K562 (cell line): ENCODE data around the gene TREH.

Experiments used
- CREM ChIP-seq: IDR thresholded peaks from 2 replicates; pipeline ENCODE4 v1.6.1; 2014; ENCODE audit warnings: antibody characterized with exemption, low read depth
- HNRNPH1 ChIP-seq: fragments of 200-400 bp; formaldehyde crosslinking; optimal IDR thresholded peaks from 2 replicates; pipeline ENCODE3; 2017; ENCODE audit warnings: low read depth, mild to moderate bottlenecking, low read length, moderate library complexity
- KDM1A ChIP-seq, 2 experiments: fragments of 450-650 bp; IDR thresholded peaks; 2 replicates each; pipeline ENCODE4 v1.6.1; 2016; ENCODE audit warnings: mild to moderate bottlenecking in 2 of 2
- NFXL1 ChIP-seq: fragments of 450-650 bp; formaldehyde crosslinking; IDR thresholded peaks from 2 replicates; pipeline ENCODE4 v1.4.0; 2021; ENCODE audit warnings: mild to moderate bottlenecking
- RBBP5 ChIP-seq: fragments of 200-600 bp; sonication (generic); IDR thresholded peaks from 2 replicates; pipeline ENCODE4 v1.6.1; 2012; ENCODE audit warnings: borderline replicate concordance, mild to moderate bottlenecking, low read length, control low read depth, inconsistent platforms; ENCODE audit not compliant: insufficient read depth, poor library complexity, severe bottlenecking
- RFX5 ChIP-seq: IDR thresholded peaks from 2 replicates; pipeline ENCODE4 v1.6.1; 2011; ENCODE audit warnings: low read depth, mild to moderate bottlenecking, improper control_type of control experiment, low read length
- SAFB ChIP-seq: fragments of 200-400 bp; formaldehyde crosslinking; IDR thresholded peaks from 2 replicates; pipeline ENCODE4 v1.6.1; 2017; ENCODE audit warnings: low read depth, low read length, borderline replicate concordance
- TF ChIP-seq, protein P1 (sequence below), 3 experiments: IDR thresholded peaks in 2 of 3; conservative IDR thresholded peaks in 1 of 3; 2 replicates each; pipeline ENCODE4 v1.5.1; 2011 to 2012; ENCODE audit warnings: low read length in 3 of 3, mild to moderate bottlenecking in 3 of 3, control low read depth in 2 of 3, improper control_type of control experiment in 1 of 3, inconsistent platforms in 1 of 3, low read depth in 1 of 3, mixed read lengths in 1 of 3, moderate library complexity in 1 of 3; ENCODE audit not compliant: insufficient read depth in 2 of 3
- TF ChIP-seq, protein P2 (sequence below), 2 experiments: IDR thresholded peaks; 2 replicates each; pipeline ENCODE4 v1.6.1; 2011; ENCODE audit warnings: borderline replicate concordance in 1 of 2, control low read depth in 1 of 2, low read depth in 1 of 2, low read length in 1 of 2, mild to moderate bottlenecking in 1 of 2, mixed read lengths in 1 of 2, moderate library complexity in 1 of 2; ENCODE audit not compliant: insufficient read depth in 1 of 2, insufficient read length in 1 of 2, poor library complexity in 1 of 2, severe bottlenecking in 1 of 2; ENCODE audit errors: extremely low read depth in 1 of 2
- TF ChIP-seq, protein P3 (sequence below), 2 experiments: fragments of 450-650 bp in 1 of 2; sonication (generic) in 1 of 2; formaldehyde crosslinking in 1 of 2; IDR thresholded peaks; 2 replicates each; pipeline versions ENCODE4 v1.7.1 to v1.9.0; 2016 to 2022; ENCODE audit warnings: inconsistent platforms in 1 of 2, mild to moderate bottlenecking in 1 of 2, missing genetic modification reagents in 1 of 2
- TF ChIP-seq, protein P4 (sequence below): sonication (generic); formaldehyde crosslinking; IDR thresholded peaks from 2 replicates; pipeline ENCODE4 v1.8.0; 2022; ENCODE audit warnings: mild to moderate bottlenecking, low read depth, missing genetic modification reagents
- TF ChIP-seq, protein P5 (sequence below): sonication (generic); formaldehyde crosslinking; IDR thresholded peaks from 2 replicates; pipeline ENCODE4 v1.8.1; 2022; ENCODE audit warnings: missing genetic modification reagents

DNA sequence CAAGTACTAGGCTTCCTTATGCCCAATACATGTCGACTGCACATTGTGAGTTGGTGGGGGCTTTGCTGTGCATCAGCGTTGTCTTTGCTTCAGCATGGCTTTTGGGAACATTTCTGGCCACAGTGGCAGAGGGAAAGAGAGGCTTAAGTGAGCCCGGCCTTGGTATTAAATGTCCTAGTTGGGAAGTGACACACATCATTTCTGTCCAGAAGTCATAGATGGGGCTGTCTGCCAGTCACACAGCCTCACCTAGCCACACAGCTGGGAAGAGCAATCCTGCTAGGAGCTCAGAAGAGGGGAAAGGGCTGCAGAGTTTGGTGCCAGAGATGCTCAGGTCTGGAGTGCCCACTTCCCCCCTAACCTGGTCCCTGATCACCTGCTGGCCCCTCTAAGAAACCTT, 27.6 kb downstream of the TREH start:
- TF ChIP-seq, protein P1, sequence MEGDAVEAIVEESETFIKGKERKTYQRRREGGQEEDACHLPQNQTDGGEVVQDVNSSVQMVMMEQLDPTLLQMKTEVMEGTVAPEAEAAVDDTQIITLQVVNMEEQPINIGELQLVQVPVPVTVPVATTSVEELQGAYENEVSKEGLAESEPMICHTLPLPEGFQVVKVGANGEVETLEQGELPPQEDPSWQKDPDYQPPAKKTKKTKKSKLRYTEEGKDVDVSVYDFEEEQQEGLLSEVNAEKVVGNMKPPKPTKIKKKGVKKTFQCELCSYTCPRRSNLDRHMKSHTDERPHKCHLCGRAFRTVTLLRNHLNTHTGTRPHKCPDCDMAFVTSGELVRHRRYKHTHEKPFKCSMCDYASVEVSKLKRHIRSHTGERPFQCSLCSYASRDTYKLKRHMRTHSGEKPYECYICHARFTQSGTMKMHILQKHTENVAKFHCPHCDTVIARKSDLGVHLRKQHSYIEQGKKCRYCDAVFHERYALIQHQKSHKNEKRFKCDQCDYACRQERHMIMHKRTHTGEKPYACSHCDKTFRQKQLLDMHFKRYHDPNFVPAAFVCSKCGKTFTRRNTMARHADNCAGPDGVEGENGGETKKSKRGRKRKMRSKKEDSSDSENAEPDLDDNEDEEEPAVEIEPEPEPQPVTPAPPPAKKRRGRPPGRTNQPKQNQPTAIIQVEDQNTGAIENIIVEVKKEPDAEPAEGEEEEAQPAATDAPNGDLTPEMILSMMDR (IDR thresholded peaks at IDR 0.05 in 2 of 3, conservative IDR thresholded peaks at IDR 0.05 in 1 of 3; ENCODE audit: insufficient read depth in 2 of 3, low read depth in 1 of 3, low read length in 3 of 3): no peak
- TF ChIP-seq, protein P2, sequence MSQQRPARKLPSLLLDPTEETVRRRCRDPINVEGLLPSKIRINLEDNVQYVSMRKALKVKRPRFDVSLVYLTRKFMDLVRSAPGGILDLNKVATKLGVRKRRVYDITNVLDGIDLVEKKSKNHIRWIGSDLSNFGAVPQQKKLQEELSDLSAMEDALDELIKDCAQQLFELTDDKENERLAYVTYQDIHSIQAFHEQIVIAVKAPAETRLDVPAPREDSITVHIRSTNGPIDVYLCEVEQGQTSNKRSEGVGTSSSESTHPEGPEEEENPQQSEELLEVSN (IDR thresholded peaks at IDR 0.05; ENCODE audit: borderline replicate concordance in 1 of 2, extremely low read depth in 1 of 2, insufficient read depth in 1 of 2, insufficient read length in 1 of 2, low read depth in 1 of 2, low read length in 1 of 2, poor library complexity in 1 of 2, severe bottlenecking in 1 of 2): no peak
- no peak for TF ChIP-seq HNRNPH1
- TF ChIP-seq RFX5: no peak
- TF ChIP-seq, protein P3, sequence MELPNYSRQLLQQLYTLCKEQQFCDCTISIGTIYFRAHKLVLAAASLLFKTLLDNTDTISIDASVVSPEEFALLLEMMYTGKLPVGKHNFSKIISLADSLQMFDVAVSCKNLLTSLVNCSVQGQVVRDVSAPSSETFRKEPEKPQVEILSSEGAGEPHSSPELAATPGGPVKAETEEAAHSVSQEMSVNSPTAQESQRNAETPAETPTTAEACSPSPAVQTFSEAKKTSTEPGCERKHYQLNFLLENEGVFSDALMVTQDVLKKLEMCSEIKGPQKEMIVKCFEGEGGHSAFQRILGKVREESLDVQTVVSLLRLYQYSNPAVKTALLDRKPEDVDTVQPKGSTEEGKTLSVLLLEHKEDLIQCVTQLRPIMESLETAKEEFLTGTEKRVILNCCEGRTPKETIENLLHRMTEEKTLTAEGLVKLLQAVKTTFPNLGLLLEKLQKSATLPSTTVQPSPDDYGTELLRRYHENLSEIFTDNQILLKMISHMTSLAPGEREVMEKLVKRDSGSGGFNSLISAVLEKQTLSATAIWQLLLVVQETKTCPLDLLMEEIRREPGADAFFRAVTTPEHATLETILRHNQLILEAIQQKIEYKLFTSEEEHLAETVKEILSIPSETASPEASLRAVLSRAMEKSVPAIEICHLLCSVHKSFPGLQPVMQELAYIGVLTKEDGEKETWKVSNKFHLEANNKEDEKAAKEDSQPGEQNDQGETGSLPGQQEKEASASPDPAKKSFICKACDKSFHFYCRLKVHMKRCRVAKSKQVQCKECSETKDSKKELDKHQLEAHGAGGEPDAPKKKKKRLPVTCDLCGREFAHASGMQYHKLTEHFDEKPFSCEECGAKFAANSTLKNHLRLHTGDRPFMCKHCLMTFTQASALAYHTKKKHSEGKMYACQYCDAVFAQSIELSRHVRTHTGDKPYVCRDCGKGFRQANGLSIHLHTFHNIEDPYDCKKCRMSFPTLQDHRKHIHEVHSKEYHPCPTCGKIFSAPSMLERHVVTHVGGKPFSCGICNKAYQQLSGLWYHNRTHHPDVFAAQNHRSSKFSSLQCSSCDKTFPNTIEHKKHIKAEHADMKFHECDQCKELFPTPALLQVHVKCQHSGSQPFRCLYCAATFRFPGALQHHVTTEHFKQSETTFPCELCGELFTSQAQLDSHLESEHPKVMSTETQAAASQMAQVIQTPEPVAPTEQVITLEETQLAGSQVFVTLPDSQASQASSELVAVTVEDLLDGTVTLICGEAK (IDR thresholded peaks at IDR 0.05): no peak
- TF ChIP-seq, protein P3 (CRISPR knock-in tag; IDR thresholded peaks at IDR 0.05): no peak
- TF ChIP-seq SAFB: no peak
- TF ChIP-seq, protein P4, sequence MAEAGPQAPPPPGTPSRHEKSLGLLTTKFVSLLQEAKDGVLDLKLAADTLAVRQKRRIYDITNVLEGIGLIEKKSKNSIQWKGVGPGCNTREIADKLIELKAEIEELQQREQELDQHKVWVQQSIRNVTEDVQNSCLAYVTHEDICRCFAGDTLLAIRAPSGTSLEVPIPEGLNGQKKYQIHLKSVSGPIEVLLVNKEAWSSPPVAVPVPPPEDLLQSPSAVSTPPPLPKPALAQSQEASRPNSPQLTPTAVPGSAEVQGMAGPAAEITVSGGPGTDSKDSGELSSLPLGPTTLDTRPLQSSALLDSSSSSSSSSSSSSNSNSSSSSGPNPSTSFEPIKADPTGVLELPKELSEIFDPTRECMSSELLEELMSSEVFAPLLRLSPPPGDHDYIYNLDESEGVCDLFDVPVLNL (CRISPR knock-in tag): no peak
- TF ChIP-seq CREM: no peak
- TF ChIP-seq NFXL1 (CRISPR knock-in tag): no peak
- TF ChIP-seq, protein P5, sequence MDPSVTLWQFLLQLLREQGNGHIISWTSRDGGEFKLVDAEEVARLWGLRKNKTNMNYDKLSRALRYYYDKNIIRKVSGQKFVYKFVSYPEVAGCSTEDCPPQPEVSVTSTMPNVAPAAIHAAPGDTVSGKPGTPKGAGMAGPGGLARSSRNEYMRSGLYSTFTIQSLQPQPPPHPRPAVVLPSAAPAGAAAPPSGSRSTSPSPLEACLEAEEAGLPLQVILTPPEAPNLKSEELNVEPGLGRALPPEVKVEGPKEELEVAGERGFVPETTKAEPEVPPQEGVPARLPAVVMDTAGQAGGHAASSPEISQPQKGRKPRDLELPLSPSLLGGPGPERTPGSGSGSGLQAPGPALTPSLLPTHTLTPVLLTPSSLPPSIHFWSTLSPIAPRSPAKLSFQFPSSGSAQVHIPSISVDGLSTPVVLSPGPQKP (CRISPR knock-in tag): no peak
- no peak for TF ChIP-seq RBBP5
- TF ChIP-seq KDM1A (IDR thresholded peaks at IDR 0.05): no peak
